ENCODE measurements around the gene SRSF8. TPM values are rescaled to one million over a fixed set of nuclear protein-coding genes. Genes with fewer than 3 reads are reported as not detected.

SRSF8 gene
- total and polyA plus RNA-seq, 9 of the 15 experiments (the other 6 are each of a cell fraction or from before 2014, with no cell fraction given): 18.0 to 53.4 (median 27.9) TPM

- TF ChIP-seq ZNF778 (CRISPR knock-in tag; IDR thresholded peaks at IDR 0.05): no peak
- no peak; a peak in 1 of 4 replicates for TF ChIP-seq MLLT1 (IDR thresholded peaks at IDR 0.05)
- TF ChIP-seq YBX1 (IDR thresholded peaks at IDR 0.05): no peak
- TF ChIP-seq MAFG (tag; conservative IDR thresholded peaks at IDR 0.05): no peak
- TF ChIP-seq, protein P1, sequence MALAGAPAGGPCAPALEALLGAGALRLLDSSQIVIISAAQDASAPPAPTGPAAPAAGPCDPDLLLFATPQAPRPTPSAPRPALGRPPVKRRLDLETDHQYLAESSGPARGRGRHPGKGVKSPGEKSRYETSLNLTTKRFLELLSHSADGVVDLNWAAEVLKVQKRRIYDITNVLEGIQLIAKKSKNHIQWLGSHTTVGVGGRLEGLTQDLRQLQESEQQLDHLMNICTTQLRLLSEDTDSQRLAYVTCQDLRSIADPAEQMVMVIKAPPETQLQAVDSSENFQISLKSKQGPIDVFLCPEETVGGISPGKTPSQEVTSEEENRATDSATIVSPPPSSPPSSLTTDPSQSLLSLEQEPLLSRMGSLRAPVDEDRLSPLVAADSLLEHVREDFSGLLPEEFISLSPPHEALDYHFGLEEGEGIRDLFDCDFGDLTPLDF (CRISPR knock-in tag; IDR thresholded peaks at IDR 0.05): peak; percentile 37; the same call in 1 of the 2 replicates
- TF ChIP-seq HDGF (IDR thresholded peaks at IDR 0.05): no peak
- TF ChIP-seq, protein P2, sequence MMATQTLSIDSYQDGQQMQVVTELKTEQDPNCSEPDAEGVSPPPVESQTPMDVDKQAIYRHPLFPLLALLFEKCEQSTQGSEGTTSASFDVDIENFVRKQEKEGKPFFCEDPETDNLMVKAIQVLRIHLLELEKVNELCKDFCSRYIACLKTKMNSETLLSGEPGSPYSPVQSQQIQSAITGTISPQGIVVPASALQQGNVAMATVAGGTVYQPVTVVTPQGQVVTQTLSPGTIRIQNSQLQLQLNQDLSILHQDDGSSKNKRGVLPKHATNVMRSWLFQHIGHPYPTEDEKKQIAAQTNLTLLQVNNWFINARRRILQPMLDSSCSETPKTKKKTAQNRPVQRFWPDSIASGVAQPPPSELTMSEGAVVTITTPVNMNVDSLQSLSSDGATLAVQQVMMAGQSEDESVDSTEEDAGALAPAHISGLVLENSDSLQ (IDR thresholded peaks at IDR 0.05): no peak
- 0 out of 2 replicates have a peak, but pooled peaks have one; percentile 28 for TF ChIP-seq ARID1B (IDR thresholded peaks at IDR 0.05)
- TF ChIP-seq, protein P3, sequence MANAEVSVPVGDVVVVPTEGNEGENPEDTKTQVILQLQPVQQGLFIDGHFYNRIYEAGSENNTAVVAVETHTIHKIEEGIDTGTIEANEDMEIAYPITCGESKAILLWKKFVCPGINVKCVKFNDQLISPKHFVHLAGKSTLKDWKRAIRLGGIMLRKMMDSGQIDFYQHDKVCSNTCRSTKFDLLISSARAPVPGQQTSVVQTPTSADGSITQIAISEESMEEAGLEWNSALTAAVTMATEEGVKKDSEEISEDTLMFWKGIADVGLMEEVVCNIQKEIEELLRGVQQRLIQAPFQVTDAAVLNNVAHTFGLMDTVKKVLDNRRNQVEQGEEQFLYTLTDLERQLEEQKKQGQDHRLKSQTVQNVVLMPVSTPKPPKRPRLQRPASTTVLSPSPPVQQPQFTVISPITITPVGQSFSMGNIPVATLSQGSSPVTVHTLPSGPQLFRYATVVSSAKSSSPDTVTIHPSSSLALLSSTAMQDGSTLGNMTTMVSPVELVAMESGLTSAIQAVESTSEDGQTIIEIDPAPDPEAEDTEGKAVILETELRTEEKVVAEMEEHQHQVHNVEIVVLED (CRISPR knock-in tag; IDR thresholded peaks at IDR 0.05): peak; percentile 74
- no peak for TF ChIP-seq SMARCE1 (IDR thresholded peaks at IDR 0.05)
- no peak for TF ChIP-seq ZNF253 (CRISPR knock-in tag; conservative IDR thresholded peaks at IDR 0.05)
- TF ChIP-seq NFRKB (IDR thresholded peaks at IDR 0.05; ENCODE audit: low read depth): peak; percentile 88
- no peak for TF ChIP-seq ZNF146 (CRISPR knock-in tag; IDR thresholded peaks at IDR 0.05; ENCODE audit: unreplicated experiment)
- TF ChIP-seq, protein P4, sequence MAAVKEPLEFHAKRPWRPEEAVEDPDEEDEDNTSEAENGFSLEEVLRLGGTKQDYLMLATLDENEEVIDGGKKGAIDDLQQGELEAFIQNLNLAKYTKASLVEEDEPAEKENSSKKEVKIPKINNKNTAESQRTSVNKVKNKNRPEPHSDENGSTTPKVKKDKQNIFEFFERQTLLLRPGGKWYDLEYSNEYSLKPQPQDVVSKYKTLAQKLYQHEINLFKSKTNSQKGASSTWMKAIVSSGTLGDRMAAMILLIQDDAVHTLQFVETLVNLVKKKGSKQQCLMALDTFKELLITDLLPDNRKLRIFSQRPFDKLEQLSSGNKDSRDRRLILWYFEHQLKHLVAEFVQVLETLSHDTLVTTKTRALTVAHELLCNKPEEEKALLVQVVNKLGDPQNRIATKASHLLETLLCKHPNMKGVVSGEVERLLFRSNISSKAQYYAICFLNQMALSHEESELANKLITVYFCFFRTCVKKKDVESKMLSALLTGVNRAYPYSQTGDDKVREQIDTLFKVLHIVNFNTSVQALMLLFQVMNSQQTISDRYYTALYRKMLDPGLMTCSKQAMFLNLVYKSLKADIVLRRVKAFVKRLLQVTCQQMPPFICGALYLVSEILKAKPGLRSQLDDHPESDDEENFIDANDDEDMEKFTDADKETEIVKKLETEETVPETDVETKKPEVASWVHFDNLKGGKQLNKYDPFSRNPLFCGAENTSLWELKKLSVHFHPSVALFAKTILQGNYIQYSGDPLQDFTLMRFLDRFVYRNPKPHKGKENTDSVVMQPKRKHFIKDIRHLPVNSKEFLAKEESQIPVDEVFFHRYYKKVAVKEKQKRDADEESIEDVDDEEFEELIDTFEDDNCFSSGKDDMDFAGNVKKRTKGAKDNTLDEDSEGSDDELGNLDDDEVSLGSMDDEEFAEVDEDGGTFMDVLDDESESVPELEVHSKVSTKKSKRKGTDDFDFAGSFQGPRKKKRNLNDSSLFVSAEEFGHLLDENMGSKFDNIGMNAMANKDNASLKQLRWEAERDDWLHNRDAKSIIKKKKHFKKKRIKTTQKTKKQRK (IDR thresholded peaks at IDR 0.05; ENCODE audit: borderline replicate concordance, low read depth, low read length): no peak
- TF ChIP-seq IRF9 (tag; IDR thresholded peaks at IDR 0.05): no peak
- TF ChIP-seq TEAD2 (tag; IDR thresholded peaks at IDR 0.05): no peak
- peak; percentile 87 for TF ChIP-seq CHD1 (IDR thresholded peaks at IDR 0.05; ENCODE audit: low read length)
- TF ChIP-seq TAF7 (tag; IDR thresholded peaks at IDR 0.05): peak; percentile 77
- peak; percentile 67; the same call in 1 of the 2 replicates for TF ChIP-seq RBM34 (IDR thresholded peaks at IDR 0.05; ENCODE audit: borderline replicate concordance, insufficient read depth, low read length)
Measured at GRCh38 chr11:95067039-95067840, 521 bp downstream of the SRSF8 start (continued).
